Activated CD4-positive, alpha-beta T cell treated with anti-CD3 and anti-CD28 coated beads for 36 hours (primary cell): Measurements from ENCODE around the gene PPP1R13B. TPM values are rescaled to one million over a fixed set of nuclear protein-coding genes. Genes with fewer than 3 reads are reported as not detected.

Experiments
- ATAC-seq: fragments of 200-7000 bp; cut with Tn5 transposase; one replicate; pipeline ENCODE4 v1.10.0; 2021; ENCODE audit warnings: mild to moderate bottlenecking, moderate library complexity
- CTCF ChIA-PET: fragments of 350-600 bp; sonication (Branson Sonifier 250); formaldehyde crosslinking; loops from one replicate; lab custom pipeline; 2021; ENCODE audit warnings: antibody characterized with exemption; lab: Charles Lee
- POLR2A ChIA-PET: fragments of 350-600 bp; sonication (Branson Sonifier 250); formaldehyde crosslinking; loops from one replicate; lab custom pipeline; 2021; ENCODE audit warnings: antibody characterized with exemption, inconsistent platforms; lab: Charles Lee
- DNase-seq: peaks from one replicate; pipeline ENCODE4 v3.0.0-alpha.2; 2020
- H3K27ac Mint-ChIP-seq: one replicate; pipeline ENCODE4 v1.8.0; 2021; ENCODE audit warnings: mixed read lengths
- H3K27me3 Mint-ChIP-seq: one replicate; pipeline ENCODE4 v1.8.0; 2021; ENCODE audit warnings: mixed read lengths
- H3K36me3 Mint-ChIP-seq: one replicate; pipeline ENCODE4 v1.8.0; 2021; ENCODE audit warnings: low read depth, mixed read lengths
- H3K4me1 Mint-ChIP-seq: one replicate; pipeline ENCODE4 v1.8.0; 2021; ENCODE audit warnings: mixed read lengths
- H3K4me3 Mint-ChIP-seq: one replicate; pipeline ENCODE4 v1.8.0; 2021; ENCODE audit warnings: mild to moderate bottlenecking, moderate library complexity, mixed read lengths
- H3K9me3 Mint-ChIP-seq: one replicate; pipeline ENCODE4 v1.8.0; 2021; ENCODE audit warnings: low read depth, mixed read lengths
- intact Hi-C, 2 experiments: fragments of 100-400 bp; cut with DNase I in 1 of 2; cut with micrococcal nuclease in 1 of 2; formaldehyde crosslinking; loops; one replicate each; pipeline versions ENCODE4 v1.14.2 to v1.15.1; 2022 to 2024; cut with DNase I, micrococcal nuclease
- total RNA-seq, 2 experiments: library from RNA; stranded (reverse); gene quantifications; one replicate each; pipeline ENCODE4 v1.2.3, GENCODE V29; 2021

Gene PPP1R13B
- total RNA-seq, 2 experiments from 2014 or later: 9.3 to 10.3 TPM

DNA sequence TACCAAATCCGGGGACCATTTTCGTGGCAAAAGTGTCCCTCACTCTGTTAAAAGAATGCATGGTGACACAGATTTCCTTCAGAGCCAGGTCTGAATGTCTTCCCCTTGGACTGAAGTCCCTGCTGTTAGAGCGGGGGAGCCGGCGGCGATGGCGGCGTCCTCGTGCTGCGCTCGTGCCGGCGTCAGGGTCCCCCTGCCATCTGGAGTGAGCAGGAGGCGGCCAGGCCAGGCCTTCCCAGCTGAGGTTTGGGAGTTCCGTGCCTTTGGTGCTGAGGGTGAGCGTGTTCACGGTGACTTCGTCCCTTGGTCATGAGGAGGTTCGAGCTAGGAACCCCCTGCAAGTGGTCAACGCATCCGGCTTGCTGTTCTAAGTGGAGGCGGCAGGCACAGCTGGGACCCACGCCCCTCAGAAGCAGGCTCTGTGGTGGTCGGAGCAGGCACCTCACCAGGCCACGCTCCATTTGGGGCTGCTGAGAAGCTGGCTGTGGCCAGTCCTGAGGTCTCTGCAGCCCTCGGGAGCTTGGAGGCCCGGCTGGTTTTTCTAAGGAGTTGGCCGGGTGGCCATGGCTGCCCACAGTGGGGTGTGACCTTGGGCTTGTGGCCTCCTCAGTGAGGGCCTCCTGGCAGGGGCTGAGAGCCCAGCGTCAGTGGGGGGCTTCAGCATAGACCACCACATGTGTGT, 122.2 kb downstream of the PPP1R13B start:
- Mint-ChIP-seq H3K36me3 (peaks cover 2% of the 10 kb centered on the region), H3K27ac (no peak overlapping the region), H3K27me3 (no peaks in the 10 kb centered on the region), H3K9me3 (no peaks in the 10 kb centered on the region), H3K4me1 (peaks cover 14% of the 10 kb centered on the region), H3K4me3 (no peak overlapping the region)
- POLR2A ChIA-PET: no interaction called here
- CTCF ChIA-PET: interaction anchor here (0.5 kb wide), 1 partner anchor 249 kb away, joined by 3 read pairs; no protein-coding TSS in a partner anchor
- intact Hi-C loops: no loop called here
- DNase-seq (no peak), ATAC-seq (no peak)

DNA sequence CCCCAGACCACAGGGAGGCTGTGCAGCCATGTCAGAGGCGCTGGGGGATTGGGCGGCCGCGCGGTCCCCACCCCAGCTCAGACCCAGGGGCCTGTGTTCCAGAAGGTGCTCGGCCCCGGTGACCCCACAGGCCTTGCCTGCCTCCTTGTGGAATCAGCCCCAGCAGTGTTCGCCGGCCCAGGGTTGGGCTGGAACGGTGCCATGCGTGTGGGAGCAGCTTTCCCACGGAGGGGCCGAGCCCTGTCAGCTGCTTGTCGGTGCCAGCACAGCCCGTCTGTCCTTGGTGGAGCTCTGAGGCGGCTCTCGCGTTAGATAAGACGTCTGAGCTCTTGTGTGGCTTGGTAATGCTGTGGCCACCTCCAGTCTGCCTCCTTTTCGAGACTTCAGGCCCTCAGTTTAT, 123.3 kb downstream of the PPP1R13B start:
- H3K4me3 Mint-ChIP-seq: no peak overlapping the region
- DNase-seq (no peak), ATAC-seq (no peak)
- no peaks in the 10 kb centered on the region for H3K9me3 Mint-ChIP-seq
- peaks cover 24% of the 10 kb centered on the region for H3K4me1 Mint-ChIP-seq
- ChIA-PET CTCF (no interaction called here), POLR2A (no interaction called here)
- H3K27ac Mint-ChIP-seq: no peak overlapping the region
- H3K36me3 Mint-ChIP-seq: no peaks in the 10 kb centered on the region
- no peaks in the 10 kb centered on the region for H3K27me3 Mint-ChIP-seq
- intact Hi-C loops: no loop called here

DNA sequence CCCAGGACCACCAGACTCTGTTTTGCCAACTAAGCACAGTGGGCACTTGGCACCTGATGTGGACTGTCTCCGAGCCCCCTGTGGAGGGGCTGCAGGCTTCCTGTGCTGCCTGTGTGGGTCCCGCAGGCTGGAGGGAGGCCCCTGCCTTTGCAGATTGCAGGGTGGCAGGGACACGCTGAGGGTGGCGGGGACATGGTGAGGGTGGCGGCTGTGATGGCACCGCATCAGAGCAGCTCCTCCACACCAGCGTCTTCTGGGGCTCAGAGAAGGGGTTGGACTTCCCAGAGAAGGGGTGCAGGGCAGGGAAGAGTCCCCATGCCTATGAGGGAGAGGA, 123.7 kb downstream of the PPP1R13B start:
- H3K4me1 Mint-ChIP-seq: peaks cover 26% of the 10 kb centered on the region
- intact Hi-C loops: no loop called here
- POLR2A ChIA-PET: no interaction called here
- H3K9me3 Mint-ChIP-seq: no peaks in the 10 kb centered on the region
- H3K27me3 Mint-ChIP-seq: no peaks in the 10 kb centered on the region
- no peak overlapping the region for H3K4me3 Mint-ChIP-seq
- DNase-seq (no peak), ATAC-seq (no peak)
- CTCF ChIA-PET: no interaction called here
- no peak overlapping the region for H3K27ac Mint-ChIP-seq
- H3K36me3 Mint-ChIP-seq: no peaks in the 10 kb centered on the region

DNA sequence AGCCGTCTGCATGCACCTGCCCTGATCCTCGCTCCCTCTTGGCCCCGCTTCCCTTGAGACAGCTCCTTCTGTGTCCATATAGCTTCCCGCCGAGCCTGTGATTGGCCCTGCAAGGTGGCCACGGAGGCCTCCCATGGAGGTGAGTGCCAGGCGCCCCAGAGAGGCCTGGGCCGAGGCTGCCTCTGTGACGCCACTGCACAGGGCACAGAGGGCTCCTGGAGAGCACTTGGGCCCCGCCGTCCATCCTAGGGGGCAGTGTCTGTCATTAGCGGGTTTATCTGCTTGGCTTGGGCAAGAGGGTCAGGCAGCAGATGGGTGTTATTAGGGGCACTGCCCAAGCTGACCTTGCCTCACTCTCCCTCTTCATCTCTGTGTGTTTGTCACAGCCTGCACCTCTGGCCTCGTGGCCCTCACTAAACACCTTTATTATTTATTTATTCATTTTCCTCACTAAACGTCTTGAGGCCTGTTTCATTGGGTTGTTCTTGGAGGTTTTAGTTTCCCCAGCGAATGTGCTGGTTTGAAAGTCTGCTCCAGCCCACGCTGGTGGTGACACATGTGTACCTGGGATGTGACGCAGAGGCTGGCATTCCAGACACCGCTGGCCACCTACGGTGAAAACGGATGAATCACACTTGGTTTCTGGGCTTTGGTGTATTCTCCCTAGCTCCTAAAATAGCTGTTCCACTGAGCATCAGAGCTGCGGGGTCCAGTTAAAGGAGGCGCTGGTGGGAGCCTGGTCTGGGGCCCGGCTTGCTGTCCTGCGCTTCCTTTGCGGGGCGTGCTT, 125.8 kb downstream of the PPP1R13B start:
- Mint-ChIP-seq H3K9me3 (no peaks in the 10 kb centered on the region), H3K36me3 (no peaks in the 10 kb centered on the region), H3K27me3 (no peaks in the 10 kb centered on the region), H3K4me1 (peaks cover 43% of the 10 kb centered on the region), H3K27ac (no peak overlapping the region), H3K4me3 (no peak overlapping the region)
- ATAC-seq: peak; percentile 78
- intact Hi-C loops: no loop called here
- POLR2A ChIA-PET: no interaction called here
- CTCF ChIA-PET: interaction anchor here (0.6 to 1.0 kb wide), 2 partner anchors 215 to 1158 kb away, joined by 3 read pairs; no protein-coding TSS in a partner anchor
- DNase-seq: peak; percentile 70

DNA sequence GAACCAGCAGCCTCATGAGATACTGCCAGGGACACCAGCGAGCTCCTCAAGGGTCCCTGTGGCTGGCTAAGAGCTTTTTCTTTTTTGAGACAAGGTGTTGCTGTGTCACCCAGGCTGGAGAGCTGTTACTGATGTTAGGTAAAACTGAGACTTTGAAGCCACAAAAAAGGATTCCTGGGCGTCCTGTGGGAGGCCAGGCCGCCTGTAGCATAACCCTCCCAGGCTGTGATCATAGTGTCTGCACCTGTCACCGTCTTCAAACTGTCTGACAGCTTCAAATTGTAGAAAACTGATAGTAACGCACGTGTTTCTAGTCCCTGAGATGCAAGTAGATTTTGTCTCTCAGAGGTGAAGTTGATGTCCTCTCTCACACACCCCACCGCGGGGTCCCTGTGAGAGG, 127.6 kb downstream of the PPP1R13B start:
- ChIA-PET CTCF (no interaction called here), POLR2A (no interaction called here)
- intact Hi-C loops: loop anchor here in 1 of 2 experiments (5.0 to 10.0 kb wide), 3 partner anchors 1125 to 1957 kb away; partner anchors contain the start of genes PPP2R5C and RCOR1
- H3K27ac Mint-ChIP-seq: no peak overlapping the region
- H3K4me1 Mint-ChIP-seq: peaks cover 44% of the 10 kb centered on the region
- no peaks in the 10 kb centered on the region for H3K9me3 Mint-ChIP-seq
- no peak overlapping the region for H3K4me3 Mint-ChIP-seq
- H3K36me3 Mint-ChIP-seq: peaks cover 3% of the 10 kb centered on the region
- DNase-seq (no peak), ATAC-seq (no peak)
- H3K27me3 Mint-ChIP-seq: no peaks in the 10 kb centered on the region

DNA sequence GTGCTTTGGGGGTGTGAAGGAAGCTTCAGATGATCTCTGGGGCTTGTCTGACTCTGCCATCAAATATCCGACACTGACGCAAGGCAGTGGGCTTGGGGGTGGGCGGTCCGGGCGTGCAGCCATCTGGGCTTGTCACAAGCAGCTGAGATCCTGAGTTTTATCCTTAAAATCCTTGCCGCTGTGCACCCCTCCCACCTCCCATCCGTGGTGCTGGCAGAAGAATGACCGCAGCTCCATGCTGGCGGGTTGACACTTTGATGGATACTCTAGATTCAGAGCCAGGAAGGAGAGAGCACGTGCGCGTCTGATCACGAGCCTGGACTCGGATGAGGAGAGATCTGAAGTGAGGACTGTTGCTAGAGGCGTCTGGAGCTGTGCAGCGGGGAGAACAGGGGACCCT, 128.8 kb downstream of the PPP1R13B start:
- Mint-ChIP-seq H3K4me1 (peaks cover 51% of the 10 kb centered on the region), H3K27me3 (no peaks in the 10 kb centered on the region), H3K4me3 (no peak overlapping the region), H3K9me3 (no peaks in the 10 kb centered on the region), H3K27ac (no peak overlapping the region), H3K36me3 (peaks cover 8% of the 10 kb centered on the region)
- intact Hi-C loops: loop anchor here in 1 of 2 experiments (5.0 to 10.0 kb wide), 3 partner anchors 1124 to 1956 kb away; partner anchors contain the start of genes PPP2R5C and RCOR1
- no peak for DNase-seq
- POLR2A ChIA-PET: no interaction called here
- CTCF ChIA-PET: interaction anchor here (0.7 kb wide), 1 partner anchor 157 kb away, joined by 4 read pairs; no protein-coding TSS in a partner anchor
- no peak for ATAC-seq

DNA sequence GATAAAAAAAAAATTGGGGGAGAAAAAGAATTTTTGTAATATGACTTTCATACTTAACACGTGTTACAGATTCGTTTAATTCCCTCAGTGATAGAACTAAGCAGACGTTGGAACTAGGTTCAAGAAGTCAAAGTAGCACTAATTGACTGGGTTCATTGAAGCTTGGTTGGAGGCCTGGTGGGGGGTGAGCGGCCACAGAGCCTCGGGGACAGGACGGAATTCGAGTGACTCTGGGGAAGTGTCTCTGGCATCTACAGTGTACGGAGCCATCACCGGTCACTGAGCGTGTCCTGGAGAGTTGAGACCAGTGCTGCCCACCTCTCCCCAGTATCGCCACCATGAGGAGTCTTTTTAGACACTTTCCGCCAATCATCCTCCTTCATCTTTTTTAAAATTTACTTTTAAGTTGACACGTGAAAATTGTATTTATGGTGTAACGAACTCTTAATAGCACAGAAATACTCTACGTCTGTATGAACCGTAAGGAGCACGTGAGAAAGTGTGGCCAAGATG, 130.4 kb downstream of the PPP1R13B start:
- no peaks in the 10 kb centered on the region for H3K27me3 Mint-ChIP-seq
- peaks cover 59% of the 10 kb centered on the region for H3K4me1 Mint-ChIP-seq
- peak overlapping the region; percentile 81 for H3K4me3 Mint-ChIP-seq
- CTCF ChIA-PET: no interaction called here
- H3K36me3 Mint-ChIP-seq: peaks cover 18% of the 10 kb centered on the region
- intact Hi-C loops: loop anchor here in 1 of 2 experiments (5.0 to 10.0 kb wide), 3 partner anchors 1122 to 1955 kb away; partner anchors contain the start of genes PPP2R5C and RCOR1
- no peak overlapping the region for H3K27ac Mint-ChIP-seq
- ATAC-seq: no peak
- no peaks in the 10 kb centered on the region for H3K9me3 Mint-ChIP-seq
- POLR2A ChIA-PET: no interaction called here
- no peak for DNase-seq

DNA sequence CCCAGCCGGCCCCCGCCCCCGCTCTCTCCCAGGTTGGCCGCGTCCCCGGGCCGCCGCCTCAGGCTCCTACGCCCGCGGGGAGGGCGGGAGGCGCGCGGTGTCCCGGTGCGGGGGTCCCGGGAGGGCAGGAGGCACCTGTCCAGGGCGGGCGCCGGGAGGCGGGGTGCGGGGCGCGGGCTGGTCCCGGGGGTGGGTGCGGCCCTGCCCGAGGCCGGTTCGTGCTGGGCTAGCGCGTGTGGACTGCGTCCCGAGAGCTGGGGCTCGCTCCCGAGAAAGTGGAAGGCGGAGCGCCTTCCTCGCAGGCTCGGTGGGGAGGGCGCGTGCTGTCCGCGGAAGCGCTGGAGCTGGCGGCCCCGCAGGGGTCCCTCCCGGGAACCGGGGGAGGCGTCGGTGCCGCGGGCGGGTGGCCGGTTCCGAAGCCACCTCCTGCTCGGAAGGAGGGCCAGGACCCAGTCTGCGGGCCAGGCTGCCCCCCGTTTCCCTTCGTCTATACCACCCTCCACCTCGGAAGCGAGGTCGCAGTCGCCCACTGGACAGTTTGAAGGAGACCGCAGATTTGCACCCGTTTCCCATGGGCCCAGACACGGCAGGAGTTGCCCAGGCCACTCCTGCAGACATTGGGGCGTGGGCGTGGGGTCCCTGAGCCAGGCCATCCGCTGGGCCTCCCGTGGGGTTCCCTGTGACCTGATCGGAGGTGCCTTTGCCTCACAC, 131.1 kb downstream of the PPP1R13B start:
- H3K4me3 Mint-ChIP-seq: peak overlapping the region; percentile 81
- ChIA-PET POLR2A (interaction anchor here (0.5 to 1.0 kb wide), 5 partner anchors 10 to 909 kb away, joined by 3 to 4 read pairs (median 3); no protein-coding TSS in a partner anchor), CTCF (interaction anchor here (0.6 to 1.0 kb wide), 3 partner anchors 36 to 200 kb away, joined by 3 read pairs; no protein-coding TSS in a partner anchor)
- ATAC-seq (no peak), DNase-seq (peak; percentile 44)
- peaks cover 20% of the 10 kb centered on the region for H3K36me3 Mint-ChIP-seq
- intact Hi-C loops: loop anchor here in 1 of 2 experiments (5.0 to 10.0 kb wide), 3 partner anchors 1121 to 1954 kb away; partner anchors contain the start of genes PPP2R5C and RCOR1
- no peaks in the 10 kb centered on the region for H3K27me3 Mint-ChIP-seq
- peak overlapping the region; percentile 19 for H3K27ac Mint-ChIP-seq
- no peaks in the 10 kb centered on the region for H3K9me3 Mint-ChIP-seq
- peaks cover 53% of the 10 kb centered on the region for H3K4me1 Mint-ChIP-seq

DNA sequence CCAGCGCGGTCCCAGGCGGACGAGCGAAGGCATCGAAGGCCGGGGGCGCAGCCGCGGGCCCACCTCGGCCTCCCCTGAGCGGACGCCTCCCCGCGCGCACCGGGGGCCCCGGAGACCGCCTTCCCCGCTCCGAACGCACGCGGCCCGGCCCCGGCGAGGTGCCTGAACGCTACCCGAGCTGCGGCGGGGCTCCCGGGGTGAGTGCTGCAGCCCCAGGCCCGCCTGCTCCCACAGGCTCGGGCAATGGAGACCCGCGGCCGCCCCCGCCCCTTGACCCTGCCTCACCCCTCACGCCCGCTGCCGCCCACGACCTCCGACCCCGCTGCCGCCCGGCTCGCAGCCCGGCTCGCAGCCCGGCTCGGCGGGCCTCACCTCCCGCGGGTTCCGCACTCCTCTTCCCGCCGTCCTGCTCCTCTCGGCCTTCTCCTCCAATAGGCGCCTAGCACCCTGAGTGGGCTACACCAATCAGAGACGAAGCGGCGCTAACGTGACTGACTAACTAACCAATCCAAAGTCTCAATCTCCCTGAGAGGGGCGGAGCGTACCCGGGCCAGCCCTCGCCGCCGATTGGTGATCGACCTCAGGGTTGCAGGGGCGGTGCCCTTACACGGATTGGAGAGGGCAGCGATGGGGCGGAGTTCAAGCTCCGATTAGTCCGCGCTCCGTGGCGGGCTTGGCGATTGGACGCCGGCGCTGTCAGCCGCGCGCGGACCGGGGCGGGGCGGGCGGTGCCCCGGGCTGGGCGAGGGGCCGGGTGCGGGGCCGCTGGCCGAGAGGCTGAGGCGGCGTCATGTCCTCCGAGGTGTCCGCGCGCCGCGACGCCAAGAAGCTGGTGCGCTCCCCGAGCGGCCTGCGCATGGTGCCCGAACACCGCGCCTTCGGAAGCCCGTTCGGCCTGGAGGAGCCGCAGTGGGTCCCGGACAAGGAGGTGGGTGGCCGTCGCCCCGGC, 132.0 kb downstream of the PPP1R13B start, which contains the start of the genes XRCC3 and ZFYVE21:
TSS of gene XRCC3 (minus strand) at position 400 of the 949 bp plus-strand sequence. CDS start 4,364 bp downstream, outside the sequence.
TSS of gene ZFYVE21 (plus strand) at position 759 of the 949 bp plus-strand sequence. CDS start at position 791, 32 bp downstream.
- peak within 1 kb of the TSS; percentile 60 for H3K27ac Mint-ChIP-seq
- ATAC-seq (peak; percentile 96), DNase-seq (peak; percentile 100)
- ChIA-PET CTCF (interaction anchor here (0.6 to 1.0 kb wide), 3 partner anchors 35 to 201 kb away, joined by 3 read pairs; no protein-coding TSS in a partner anchor), POLR2A (interaction anchor here (0.5 to 1.0 kb wide), 6 partner anchors 9 to 910 kb away, joined by 3 to 4 read pairs (median 3); no protein-coding TSS in a partner anchor)
- H3K4me1 Mint-ChIP-seq: peaks cover 49% of the 10 kb centered on the region
- H3K4me3 Mint-ChIP-seq: peak within 1 kb of the TSS; percentile 81
- H3K27me3 Mint-ChIP-seq: no peaks in the 10 kb centered on the region
- intact Hi-C loops: loop anchor here (1.0 to 10.0 kb wide), 13 partner anchors 86 to 1953 kb away; partner anchors contain the start of genes KLC1 (in 2 of the 2), BAG5 (in 1 of the 2), CDCA4 (in 1 of the 2) and COA8 (in 1 of the 2)
- H3K9me3 Mint-ChIP-seq: no peaks in the 10 kb centered on the region
- H3K36me3 Mint-ChIP-seq: peaks cover 25% of the 10 kb centered on the region
